ENCODE results near the gene FAM20A. TPM values are rescaled to one million over a fixed set of nuclear protein-coding genes. Genes with fewer than 3 reads are reported as not detected.

Gene FAM20A
- polyA plus RNA-seq, 1 donor from 2014 or later = not detected

- Mint-ChIP-seq H3K4me1 (peaks cover 0 to 5% (median 2%) of the 10 kb centered on the region in 3 donors), H3K9me3 (no peaks in the 10 kb centered on the region), H3K36me3 (no peaks in the 10 kb centered on the region), H3K27ac (no peak overlapping the region), H3K4me3 (peak overlapping the region in 2 of 4 donors; percentile 4 to 73), H3K27me3 (peaks cover 47% of the 10 kb centered on the region)
Measured at GRCh38 chr17:68600067-68600930, 868 bp downstream of the FAM20A start.

GRCh38 chr17:68599552-68600066 is 1.6 kb downstream of the FAM20A start:
- H3K9me3 Mint-ChIP-seq = no peaks in the 10 kb centered on the region
- no peaks in the 10 kb centered on the region for H3K36me3 Mint-ChIP-seq
- peak overlapping the region in 3 of 4 donors; percentile 63 to 85 (median 73) for H3K4me3 Mint-ChIP-seq
- H3K27me3 Mint-ChIP-seq = peaks cover 52% of the 10 kb centered on the region
- peaks cover 0 to 5% (median 2%) of the 10 kb centered on the region in 3 donors for H3K4me1 Mint-ChIP-seq
- no peak overlapping the region for H3K27ac Mint-ChIP-seq

GRCh38 chr17:68599091-68599490 is 2.1 kb downstream of the FAM20A start:
- no peak overlapping the region for H3K27ac Mint-ChIP-seq
- peaks cover 0 to 5% (median 2%) of the 10 kb centered on the region in 3 donors for H3K4me1 Mint-ChIP-seq
- H3K36me3 Mint-ChIP-seq = no peaks in the 10 kb centered on the region
- H3K27me3 Mint-ChIP-seq = peaks cover 56% of the 10 kb centered on the region
- H3K4me3 Mint-ChIP-seq = no peak overlapping the region
- no peaks in the 10 kb centered on the region for H3K9me3 Mint-ChIP-seq

GRCh38 chr17:68598545-68598961 is 2.6 kb downstream of the FAM20A start:
- Mint-ChIP-seq H3K9me3 (no peaks in the 10 kb centered on the region), H3K4me1 (peaks cover 0 to 5% (median 2%) of the 10 kb centered on the region in 3 donors), H3K4me3 (no peak overlapping the region), H3K27me3 (peaks cover 55% of the 10 kb centered on the region), H3K36me3 (no peaks in the 10 kb centered on the region), H3K27ac (no peak overlapping the region)

- H3K4me3 Mint-ChIP-seq = no peak overlapping the region
- H3K36me3 Mint-ChIP-seq = no peaks in the 10 kb centered on the region
- peaks cover 0 to 5% (median 2%) of the 10 kb centered on the region in 3 donors for H3K4me1 Mint-ChIP-seq
- H3K27me3 Mint-ChIP-seq = peaks cover 57% of the 10 kb centered on the region
- no peaks in the 10 kb centered on the region for H3K9me3 Mint-ChIP-seq
- no peak overlapping the region for H3K27ac Mint-ChIP-seq
Measured at GRCh38 chr17:68598074-68598473, 3.1 kb downstream of the FAM20A start.

- no peak overlapping the region for H3K27ac Mint-ChIP-seq
- H3K4me3 Mint-ChIP-seq = no peak overlapping the region
- H3K27me3 Mint-ChIP-seq = peaks cover 47% of the 10 kb centered on the region
- peaks cover 0 to 4% (median 2%) of the 10 kb centered on the region in 3 donors for H3K4me1 Mint-ChIP-seq
- no peaks in the 10 kb centered on the region for H3K36me3 Mint-ChIP-seq
- H3K9me3 Mint-ChIP-seq = no peaks in the 10 kb centered on the region
Measured at GRCh38 chr17:68596411-68596945, 4.7 kb downstream of the FAM20A start.

- no peaks in the 10 kb centered on the region for H3K36me3 Mint-ChIP-seq
- peaks cover 47% of the 10 kb centered on the region for H3K27me3 Mint-ChIP-seq
- H3K4me3 Mint-ChIP-seq = no peak overlapping the region
- H3K27ac Mint-ChIP-seq = no peak overlapping the region
- no peaks in the 10 kb centered on the region for H3K9me3 Mint-ChIP-seq
- H3K4me1 Mint-ChIP-seq = peaks cover 0 to 4% (median 2%) of the 10 kb centered on the region in 3 donors
Measured at GRCh38 chr17:68595986-68596385, 5.2 kb downstream of the FAM20A start.

GRCh38 chr17:68595496-68595895 is 5.7 kb downstream of the FAM20A start:
- Mint-ChIP-seq H3K4me1 (peaks cover 0 to 4% (median 2%) of the 10 kb centered on the region in 3 donors), H3K4me3 (no peak overlapping the region), H3K27ac (no peak overlapping the region), H3K27me3 (peaks cover 49% of the 10 kb centered on the region), H3K36me3 (no peaks in the 10 kb centered on the region), H3K9me3 (no peaks in the 10 kb centered on the region)

GRCh38 chr17:68594552-68594951 is 6.6 kb downstream of the FAM20A start:
- Mint-ChIP-seq H3K36me3 (no peaks in the 10 kb centered on the region), H3K4me3 (no peak overlapping the region), H3K4me1 (peaks cover 0 to under 1% (median 0%) of the 10 kb centered on the region in 3 donors), H3K9me3 (no peaks in the 10 kb centered on the region), H3K27me3 (peaks cover 44% of the 10 kb centered on the region), H3K27ac (no peak overlapping the region)

- Mint-ChIP-seq H3K4me1 (no peaks in the 10 kb centered on the region), H3K9me3 (peaks cover 0 to 7% (median 0%) of the 10 kb centered on the region in 3 donors), H3K4me3 (no peak overlapping the region), H3K27me3 (peaks cover 30% of the 10 kb centered on the region), H3K36me3 (peaks cover 3% of the 10 kb centered on the region), H3K27ac (no peak overlapping the region)
Measured at GRCh38 chr17:68592682-68593641, 8.2 kb downstream of the FAM20A start.

GRCh38 chr17:68592009-68592408 is 9.2 kb downstream of the FAM20A start:
- H3K27ac Mint-ChIP-seq = no peak overlapping the region
- H3K4me3 Mint-ChIP-seq = no peak overlapping the region
- H3K36me3 Mint-ChIP-seq = peaks cover 3% of the 10 kb centered on the region
- peaks cover 0 to 9% (median 0%) of the 10 kb centered on the region in 3 donors for H3K9me3 Mint-ChIP-seq
- H3K4me1 Mint-ChIP-seq = no peaks in the 10 kb centered on the region
- H3K27me3 Mint-ChIP-seq = peaks cover 26% of the 10 kb centered on the region

- Mint-ChIP-seq H3K36me3 (peaks cover 3% of the 10 kb centered on the region), H3K4me1 (no peaks in the 10 kb centered on the region), H3K9me3 (peaks cover 0 to 9% (median 0%) of the 10 kb centered on the region in 3 donors), H3K4me3 (peak overlapping the region in 1 of 4 donors; percentile 80), H3K27me3 (peaks cover 26% of the 10 kb centered on the region), H3K27ac (no peak overlapping the region)
Measured at GRCh38 chr17:68591583-68591982, 9.6 kb downstream of the FAM20A start.

- Mint-ChIP-seq H3K4me1 (no peaks in the 10 kb centered on the region), H3K9me3 (peaks cover 0 to 9% (median 1%) of the 10 kb centered on the region in 3 donors), H3K4me3 (no peak overlapping the region), H3K36me3 (peaks cover 3% of the 10 kb centered on the region), H3K27ac (no peak overlapping the region), H3K27me3 (peaks cover 16% of the 10 kb centered on the region)
Measured at GRCh38 chr17:68589086-68589485, 12.1 kb downstream of the FAM20A start.

- peaks cover 13% of the 10 kb centered on the region for H3K27me3 Mint-ChIP-seq
- no peak overlapping the region for H3K27ac Mint-ChIP-seq
- peaks cover 3% of the 10 kb centered on the region for H3K36me3 Mint-ChIP-seq
- H3K4me1 Mint-ChIP-seq = no peaks in the 10 kb centered on the region
- no peak overlapping the region for H3K4me3 Mint-ChIP-seq
- H3K9me3 Mint-ChIP-seq = peaks cover 0 to 9% (median 1%) of the 10 kb centered on the region in 3 donors
Measured at GRCh38 chr17:68588362-68588761, 12.8 kb downstream of the FAM20A start.

Data from IgD-negative memory B cell (primary cell).